ENCODE results near the gene KCNJ12. TPM values are rescaled to one million over a fixed set of nuclear protein-coding genes. Genes with fewer than 3 reads are reported as not detected.

Gene KCNJ12
- total and polyA plus RNA-seq, 3 donors from 2014 or later, result 2.4 to 5.4 (median 2.8) TPM

DNA sequence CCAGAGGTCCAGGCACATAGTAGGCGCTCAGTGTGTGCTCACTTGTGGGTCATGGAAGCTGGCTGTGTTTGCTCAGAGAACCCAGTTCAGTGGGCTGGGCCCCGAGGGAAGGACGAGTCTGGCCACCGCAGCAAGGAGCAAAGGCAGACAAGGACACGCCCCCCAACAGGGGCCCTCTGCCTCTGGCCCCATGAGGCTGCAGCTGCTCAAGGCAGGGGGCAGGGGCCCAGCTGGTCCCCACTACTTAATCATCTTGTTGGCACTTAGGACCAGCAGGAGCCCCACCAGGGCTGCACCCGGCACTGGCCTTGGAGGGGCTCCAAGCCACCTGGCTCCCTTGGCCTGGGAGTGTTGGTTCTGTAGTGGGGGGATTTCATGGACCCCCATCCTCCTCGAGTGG is 16.1 kb downstream of the KCNJ12 start:
- Histone ChIP-seq H3K9me3 (no peaks in the 10 kb centered on the region), H3K36me3 (ENCODE audit: low read depth, missing control alignments) (no peaks in the 10 kb centered on the region), H3K4me3 (no peak overlapping the region), H3K4me1 (peaks cover 2% of the 10 kb centered on the region), H3K27ac (no peak overlapping the region), H3K27me3 (no peaks in the 10 kb centered on the region)
- TF ChIP-seq, protein P1, sequence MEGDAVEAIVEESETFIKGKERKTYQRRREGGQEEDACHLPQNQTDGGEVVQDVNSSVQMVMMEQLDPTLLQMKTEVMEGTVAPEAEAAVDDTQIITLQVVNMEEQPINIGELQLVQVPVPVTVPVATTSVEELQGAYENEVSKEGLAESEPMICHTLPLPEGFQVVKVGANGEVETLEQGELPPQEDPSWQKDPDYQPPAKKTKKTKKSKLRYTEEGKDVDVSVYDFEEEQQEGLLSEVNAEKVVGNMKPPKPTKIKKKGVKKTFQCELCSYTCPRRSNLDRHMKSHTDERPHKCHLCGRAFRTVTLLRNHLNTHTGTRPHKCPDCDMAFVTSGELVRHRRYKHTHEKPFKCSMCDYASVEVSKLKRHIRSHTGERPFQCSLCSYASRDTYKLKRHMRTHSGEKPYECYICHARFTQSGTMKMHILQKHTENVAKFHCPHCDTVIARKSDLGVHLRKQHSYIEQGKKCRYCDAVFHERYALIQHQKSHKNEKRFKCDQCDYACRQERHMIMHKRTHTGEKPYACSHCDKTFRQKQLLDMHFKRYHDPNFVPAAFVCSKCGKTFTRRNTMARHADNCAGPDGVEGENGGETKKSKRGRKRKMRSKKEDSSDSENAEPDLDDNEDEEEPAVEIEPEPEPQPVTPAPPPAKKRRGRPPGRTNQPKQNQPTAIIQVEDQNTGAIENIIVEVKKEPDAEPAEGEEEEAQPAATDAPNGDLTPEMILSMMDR (IDR thresholded peaks at IDR 0.05), result no peak
- TF ChIP-seq POLR2A (IDR thresholded peaks at IDR 0.05), result no peak
- WGBS, 2 donors, result 58 to 72% methylated on average over 3 to 7 of the region's 7 CpGs
- DNase-seq, result no peak
- intact Hi-C loops (cut with DNase I; ENCODE audit: low total_unique reads), result no loop called here

DNA sequence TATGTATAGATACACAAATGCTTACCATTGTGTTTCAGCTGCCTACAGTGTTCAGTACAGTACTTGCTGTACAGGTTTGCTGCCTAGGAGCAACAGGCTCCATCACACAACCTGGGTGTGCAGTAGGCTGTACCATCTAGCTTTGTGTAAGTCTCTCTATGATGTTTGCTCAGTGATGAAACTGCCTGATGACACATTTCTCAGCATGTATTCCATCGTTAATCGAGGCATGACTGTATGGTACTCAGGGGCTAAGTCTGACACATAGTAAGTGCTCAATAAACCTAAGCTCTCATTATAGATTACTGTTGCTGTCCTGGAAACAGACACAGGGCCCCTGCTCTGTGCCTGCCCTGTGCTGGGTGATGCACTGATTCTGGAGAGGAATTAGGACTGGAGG is 18.1 kb downstream of the KCNJ12 start:
- H3K27me3 ChIP-seq, result no peaks in the 10 kb centered on the region
- no peaks in the 10 kb centered on the region for H3K4me1 ChIP-seq
- H3K4me3 ChIP-seq, result no peak overlapping the region
- no peaks in the 10 kb centered on the region for H3K9me3 ChIP-seq
- WGBS, 2 donors, result 92% methylated on average over 2 of the region's 2 CpGs
- DNase-seq, result no peak
- TF ChIP-seq POLR2A (IDR thresholded peaks at IDR 0.05), result no peak
- TF ChIP-seq, protein P1 (IDR thresholded peaks at IDR 0.05), result no peak
- no peaks in the 10 kb centered on the region for H3K36me3 ChIP-seq (ENCODE audit: low read depth, missing control alignments)
- no peak overlapping the region for H3K27ac ChIP-seq
- intact Hi-C loops (cut with DNase I; ENCODE audit: low total_unique reads), result no loop called here

DNA sequence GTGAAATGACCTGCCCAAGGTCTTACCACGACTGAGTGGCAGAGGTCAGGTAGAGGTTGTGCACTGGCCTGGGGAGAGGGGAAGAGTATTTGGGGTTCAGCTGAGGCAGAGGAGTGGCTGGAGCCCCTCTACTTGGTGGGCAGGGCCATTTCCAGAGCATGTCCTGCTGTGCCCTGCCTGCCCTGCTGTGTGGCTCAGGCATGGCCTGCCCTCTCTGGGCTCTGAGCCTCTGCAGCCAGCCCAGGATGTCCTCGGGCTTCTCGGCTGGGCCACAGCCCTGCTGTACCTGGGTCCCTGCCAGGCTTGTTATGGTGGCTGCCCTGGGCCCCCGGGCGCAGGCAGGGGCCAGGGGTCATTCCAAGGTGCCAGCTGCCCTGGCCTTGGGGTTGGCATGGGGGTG is 19.6 kb downstream of the KCNJ12 start:
- Histone ChIP-seq H3K4me1 (no peaks in the 10 kb centered on the region), H3K27me3 (no peaks in the 10 kb centered on the region), H3K27ac (no peak overlapping the region), H3K4me3 (no peak overlapping the region), H3K36me3 (ENCODE audit: low read depth, missing control alignments) (no peaks in the 10 kb centered on the region), H3K9me3 (no peaks in the 10 kb centered on the region)
- intact Hi-C loops (cut with DNase I; ENCODE audit: low total_unique reads), result no loop called here
- 88% methylated on average over 1 to 5 of the region's 5 CpGs for WGBS, 2 donors
- TF ChIP-seq, protein P1 (IDR thresholded peaks at IDR 0.05), result no peak
- TF ChIP-seq POLR2A (IDR thresholded peaks at IDR 0.05), result no peak
- no peak for DNase-seq

DNA sequence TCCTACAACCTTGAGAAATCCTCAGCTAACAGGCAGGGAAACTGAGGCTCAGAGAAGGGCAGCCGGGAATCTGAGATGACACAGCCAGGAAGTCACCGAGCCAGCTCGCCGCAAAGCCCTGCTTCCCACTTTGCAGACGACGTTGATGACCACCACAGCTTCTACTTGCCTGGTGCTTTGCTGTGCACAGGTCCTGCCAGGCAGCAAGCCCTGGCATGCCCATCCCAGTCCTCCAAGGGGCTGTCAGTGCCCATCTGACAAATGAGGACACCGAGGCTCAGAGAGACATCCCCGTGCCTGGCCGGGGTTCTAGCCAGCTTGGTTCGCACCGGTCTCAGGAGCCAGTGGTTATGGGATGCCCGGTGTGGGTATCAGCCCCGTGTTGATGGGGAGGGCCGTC is 20.1 kb downstream of the KCNJ12 start:
- WGBS, 2 donors, result 93% methylated on average over 12 to 14 of the region's 14 CpGs
- DNase-seq, result no peak
- H3K27me3 ChIP-seq, result no peaks in the 10 kb centered on the region
- no peak for TF ChIP-seq POLR2A (IDR thresholded peaks at IDR 0.05)
- TF ChIP-seq, protein P1 (IDR thresholded peaks at IDR 0.05), result no peak
- intact Hi-C loops (cut with DNase I; ENCODE audit: low total_unique reads), result no loop called here
- no peaks in the 10 kb centered on the region for H3K9me3 ChIP-seq
- no peak overlapping the region for H3K27ac ChIP-seq
- no peaks in the 10 kb centered on the region for H3K36me3 ChIP-seq (ENCODE audit: low read depth, missing control alignments)
- no peaks in the 10 kb centered on the region for H3K4me1 ChIP-seq
- H3K4me3 ChIP-seq, result no peak overlapping the region

DNA sequence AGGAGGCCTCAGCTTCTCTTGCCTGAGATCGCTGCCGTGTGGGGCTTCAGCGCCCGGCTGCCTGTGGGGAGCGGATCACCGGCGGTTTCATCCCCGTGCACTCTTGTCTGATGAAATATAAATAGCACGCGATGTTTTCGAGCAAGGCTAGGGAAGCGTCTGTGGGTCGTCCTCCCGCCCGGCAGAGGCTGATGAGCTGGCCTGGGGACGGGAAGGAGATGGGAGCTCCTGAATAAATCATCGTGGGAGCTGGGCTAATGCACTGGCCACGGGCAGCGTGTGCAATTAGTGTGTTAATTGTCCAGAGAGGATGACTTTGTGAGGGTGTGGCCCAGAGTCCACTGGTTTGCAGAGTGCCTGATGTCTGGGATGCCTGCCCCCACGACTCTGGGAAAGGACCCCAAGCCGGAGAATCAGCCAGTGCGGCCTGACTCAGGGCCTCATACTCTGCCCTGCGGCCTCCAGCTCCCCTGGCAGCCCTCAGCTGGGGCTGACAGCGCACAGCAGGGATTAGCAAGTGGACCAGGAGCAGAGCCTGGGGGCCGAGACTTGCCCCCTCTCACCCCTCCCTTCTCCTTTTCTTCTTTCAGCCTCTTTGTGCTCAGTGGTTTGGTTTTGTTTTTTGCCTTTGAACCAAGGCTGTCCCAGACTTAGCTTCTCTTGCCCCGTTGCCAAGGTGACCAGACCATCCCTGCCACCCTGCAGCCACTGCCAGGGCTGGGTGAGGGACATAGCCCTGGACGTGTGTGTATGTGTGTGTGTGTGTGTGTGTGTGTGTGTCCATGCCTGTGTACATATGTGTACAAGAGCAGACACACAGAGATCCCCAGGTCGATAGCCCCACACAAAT is 21.4 kb downstream of the KCNJ12 start:
- H3K36me3 ChIP-seq (ENCODE audit: low read depth, missing control alignments), result no peaks in the 10 kb centered on the region
- intact Hi-C loops (cut with DNase I; ENCODE audit: low total_unique reads), result no loop called here
- H3K4me3 ChIP-seq, result no peak overlapping the region
- H3K9me3 ChIP-seq, result no peaks in the 10 kb centered on the region
- no peaks in the 10 kb centered on the region for H3K4me1 ChIP-seq
- peak overlapping the region; percentile 48 to 50 for H3K27ac ChIP-seq
- peak; percentile 54 for DNase-seq
- no peaks in the 10 kb centered on the region for H3K27me3 ChIP-seq
- TF ChIP-seq POLR2A (IDR thresholded peaks at IDR 0.05), result no peak
- TF ChIP-seq, protein P1 (IDR thresholded peaks at IDR 0.05), result no peak
- 43 to 59% methylated on average over 24 to 28 of the region's 28 CpGs for WGBS, 2 donors
